AG04449 (cell line): ENCODE data around the gene PRDM5.

Source experiments
- CTCF ChIA-PET: fragments of 350-600 bp; formaldehyde crosslinking; extraction: SDS; loops from one replicate; lab custom pipeline; 2021; ENCODE audit warnings: antibody characterized with exemption; lab: Yijun Ruan, JAX
- POLR2A ChIA-PET: fragments of 400-600, 350-600 bp; formaldehyde crosslinking; extraction: SDS; loops from one replicate; lab custom pipeline; 2020; ENCODE audit warnings: antibody characterized with exemption, inconsistent platforms; lab: Yijun Ruan, JAX
- DNase-seq: peaks from one replicate; pipeline ENCODE4 v3.0.0-alpha.2; 2010; ENCODE audit warnings: low read depth, low spot score
- H3K4me3 ChIP-seq: 2 replicates; pipeline ENCODE4 v1.5.1; 2011; ENCODE audit warnings: low read depth, mild to moderate bottlenecking, control low read depth, low read length
- CTCF ChIP-seq: IDR thresholded peaks from one replicate; pipeline ENCODE4 v1.5.1; 2011; ENCODE audit warnings: mild to moderate bottlenecking, moderate library complexity, low read length, control low read depth, inconsistent platforms; ENCODE audit not compliant: insufficient read depth; ENCODE audit errors: missing control alignments

PRDM5 gene

DNA sequence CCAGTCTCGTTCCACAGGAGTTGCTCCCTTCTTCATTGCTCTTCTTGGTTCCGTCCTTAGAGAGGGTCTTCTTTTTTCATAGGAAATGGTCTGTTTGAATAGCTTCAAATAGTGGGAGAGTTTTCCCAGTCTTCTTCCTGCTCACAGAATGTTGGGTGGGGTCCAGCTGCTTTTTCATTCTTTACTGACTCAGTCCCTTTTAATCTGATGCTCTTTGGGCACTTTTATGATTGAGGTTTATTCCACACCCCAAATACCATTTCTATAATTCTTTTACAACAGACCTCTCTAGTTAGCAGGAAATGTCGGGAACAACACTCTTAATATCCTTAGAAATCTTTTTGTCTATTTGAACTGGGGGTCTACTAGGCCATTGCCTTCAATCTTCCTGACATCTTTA lies 239.5 kb downstream of the PRDM5 start:
- ChIA-PET POLR2A (no interaction called here), CTCF (interaction anchor here (1.7 kb wide), 1 partner anchor 10 kb away, joined by 5 read pairs; no protein-coding TSS in a partner anchor)
- H3K4me3 ChIP-seq: no peak overlapping the region
- TF ChIP-seq CTCF: no peak
- no peak for DNase-seq

- H3K4me3 ChIP-seq: no peak overlapping the region
- ChIA-PET CTCF (no interaction called here), POLR2A (no interaction called here)
- DNase-seq: no peak
- TF ChIP-seq CTCF: no peak
Measured at GRCh38 chr4:120680647-120681228, 241.8 kb downstream of the PRDM5 start.

DNA sequence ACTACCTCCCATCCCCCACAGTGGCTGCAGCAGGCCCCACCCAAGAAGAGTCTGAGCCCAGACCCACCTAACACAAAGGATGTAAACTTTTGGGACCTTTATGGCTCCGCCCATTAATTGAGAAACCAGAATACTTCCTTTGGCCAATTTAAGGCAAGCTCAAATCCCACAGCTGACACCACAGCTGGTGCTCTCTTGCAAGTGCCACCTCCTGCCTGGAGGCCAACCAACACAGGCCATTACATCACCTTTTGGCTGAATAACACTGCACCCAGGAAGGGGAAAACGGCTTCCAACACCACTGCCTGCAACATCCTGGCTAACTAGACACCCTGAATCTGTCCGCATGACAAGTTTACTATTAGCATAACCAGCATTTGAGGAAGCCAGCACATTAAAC lies 248.8 kb downstream of the PRDM5 start:
- CTCF ChIA-PET: interaction anchor here (1.8 kb wide), 1 partner anchor 9 kb away, joined by 5 read pairs; no protein-coding TSS in a partner anchor
- POLR2A ChIA-PET: no interaction called here
- DNase-seq: no peak
- no peak overlapping the region for H3K4me3 ChIP-seq
- no peak for TF ChIP-seq CTCF

- POLR2A ChIA-PET: no interaction called here
- no peak overlapping the region for H3K4me3 ChIP-seq
- CTCF ChIA-PET: interaction anchor here (1.8 kb wide), 1 partner anchor 10 kb away, joined by 5 read pairs; no protein-coding TSS in a partner anchor
- no peak for DNase-seq
- no peak for TF ChIP-seq CTCF
Measured at GRCh38 chr4:120672558-120673147, 249.9 kb downstream of the PRDM5 start.

DNA sequence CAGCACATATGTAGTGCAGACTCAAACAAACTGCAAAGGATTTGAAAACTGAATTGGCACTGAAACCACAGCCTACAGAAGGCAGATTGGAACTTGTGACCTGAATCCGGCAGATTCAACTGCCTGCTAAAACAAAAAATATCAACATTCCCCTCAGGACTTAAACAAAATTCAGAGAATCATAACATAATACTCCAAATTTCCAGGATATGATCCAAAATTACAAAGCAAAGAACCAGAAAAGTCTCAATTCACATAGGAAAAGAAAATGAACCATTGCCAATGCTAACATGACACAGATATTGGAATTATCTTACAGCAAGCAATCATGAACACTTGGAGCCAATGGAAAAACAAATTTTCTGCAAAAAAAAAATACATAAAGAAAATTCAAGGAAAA lies 250.4 kb downstream of the PRDM5 start:
- no peak for DNase-seq
- CTCF ChIA-PET: interaction anchor here (1.8 kb wide), 1 partner anchor 11 kb away, joined by 5 read pairs; no protein-coding TSS in a partner anchor
- POLR2A ChIA-PET: no interaction called here
- H3K4me3 ChIP-seq: no peak overlapping the region
- TF ChIP-seq CTCF: no peak

GRCh38 chr4:120671538-120671937 lies 251.0 kb downstream of the PRDM5 start:
- H3K4me3 ChIP-seq: no peak overlapping the region
- ChIA-PET POLR2A (no interaction called here), CTCF (no interaction called here)
- DNase-seq: no peak
- no peak for TF ChIP-seq CTCF
